Panc1 (cell line): ENCODE data around the gene MTFR1L. TPM values are rescaled to one million over a fixed set of nuclear protein-coding genes. Genes with fewer than 3 reads are reported as not detected.

Experiments
- ATAC-seq: fragments of 200-7000 bp; cut with Tn5 transposase; 2 replicates; pipeline ENCODE4 v1.9.1; 2020; ENCODE audit warnings: mild to moderate bottlenecking, moderate library complexity
- BruUV-seq: library from RNA; stranded (reverse); fragments of 400-500 nt; replicated peaks from 2 replicates; lab custom pipeline; 2021; lab: Mats Ljungman, UMichigan
- CTCF ChIA-PET: fragments of 300-600 bp; sonication (Branson Sonifier 250); formaldehyde crosslinking; loops from one replicate; lab custom pipeline; 2022; ENCODE audit warnings: antibody characterized with exemption; lab: Charles Lee
- POLR2A ChIA-PET: fragments of 300-600 bp; sonication (Branson Sonifier 250); formaldehyde crosslinking; loops from one replicate; lab custom pipeline; 2022; ENCODE audit warnings: antibody characterized with exemption; lab: Charles Lee
- DNase-seq: peaks from one replicate; pipeline ENCODE4 v3.0.0-alpha.2; 2010; ENCODE audit warnings: low read depth, low spot score
- H3K27ac ChIP-seq: 2 replicates; pipeline ENCODE4 v1.5.1; 2011; ENCODE audit warnings: mild to moderate bottlenecking, low read length, inconsistent platforms
- H3K27me3 ChIP-seq: fragments of 200-500 bp; sonication (Bioruptor generic); 2 replicates; pipeline ENCODE4 v1.6.0; 2014; ENCODE audit warnings: low read length, inconsistent platforms; ENCODE audit not compliant: control insufficient read depth, insufficient read depth
- H3K36me3 ChIP-seq: fragments of 200-500 bp; sonication (Bioruptor generic); 2 replicates; pipeline ENCODE4 v1.5.1; 2014; ENCODE audit warnings: inconsistent platforms, mild to moderate bottlenecking, low read length, moderate library complexity; ENCODE audit not compliant: control insufficient read depth, insufficient read depth
- H3K4me1 ChIP-seq: 2 replicates; pipeline ENCODE4 v1.5.1; 2011; ENCODE audit warnings: inconsistent platforms, mild to moderate bottlenecking, low read length, moderate library complexity; ENCODE audit not compliant: control insufficient read depth, insufficient read depth
- H3K4me3 ChIP-seq, 2 experiments: 2 replicates each; pipeline ENCODE4 v1.5.1; 2011 to 2012; ENCODE audit warnings: low read depth in 2 of 2, low read length in 2 of 2, mild to moderate bottlenecking in 2 of 2, inconsistent platforms in 1 of 2, moderate library complexity in 1 of 2
- H3K9me3 ChIP-seq: fragments of 200-500 bp; sonication (Bioruptor generic); 2 replicates; pipeline ENCODE4 v1.5.1; 2014; ENCODE audit warnings: low read depth, mild to moderate bottlenecking, inconsistent platforms, low read length, moderate library complexity; ENCODE audit not compliant: control insufficient read depth, insufficient read depth
- CTCF ChIP-seq: fragments of 450-650 bp; IDR thresholded peaks from 2 replicates; pipeline ENCODE4 v1.5.1; 2017; ENCODE audit warnings: mild to moderate bottlenecking
- POLR2AphosphoS5 ChIP-seq: IDR thresholded peaks from 2 replicates; pipeline ENCODE4 v1.6.1; 2012; ENCODE audit warnings: mild to moderate bottlenecking, low read depth, low read length, moderate library complexity
- REST ChIP-seq, 2 experiments: IDR thresholded peaks; 2 replicates each; pipeline ENCODE4 v1.6.1; 2011 to 2012; ENCODE audit warnings: low read depth in 2 of 2, control low read depth in 1 of 2, low read length in 1 of 2, mild to moderate bottlenecking in 1 of 2, moderate library complexity in 1 of 2; ENCODE audit not compliant: insufficient read depth in 1 of 2
- SIN3A ChIP-seq: IDR thresholded peaks from 2 replicates; pipeline ENCODE4 v1.6.1; 2012; ENCODE audit warnings: low read depth, mild to moderate bottlenecking, low read length, moderate library complexity, borderline replicate concordance; ENCODE audit not compliant: insufficient read depth
- TCF7L2 ChIP-seq: IDR thresholded peaks from 2 replicates; pipeline ENCODE4 v1.6.1; 2011; ENCODE audit warnings: mild to moderate bottlenecking, low read depth, low read length, inconsistent platforms
- in situ Hi-C: cut with HindIII; loops from 2 replicates; pipeline ENCODE4 v1.10.0; 2016; ENCODE audit warnings: low sequenced_read_pairs, low pct_unique_long_range_greater_than_20kb
- intact Hi-C: fragments of 100-400 bp; cut with micrococcal nuclease; formaldehyde crosslinking; loops from one replicate; pipeline ENCODE4 v1.10.0; 2022; ENCODE audit not compliant: unreplicated experiment
- total RNA-seq: library from RNA; stranded (reverse); gene quantifications from one replicate; pipeline ENCODE4 v1.2.1, GENCODE V29; 2021; ENCODE audit not compliant: unreplicated experiment

Gene MTFR1L
- total RNA-seq, 1 experiment from 2014 or later, result 68.5 TPM

- Histone ChIP-seq H3K27ac (no peak overlapping the region), H3K27me3 (no peaks in the 10 kb centered on the region), H3K36me3 (no peaks in the 10 kb centered on the region), H3K4me1 (no peaks in the 10 kb centered on the region), H3K9me3 (no peaks in the 10 kb centered on the region), H3K4me3 (no peak overlapping the region)
- BruUV-seq, result no TSS peak
- in situ Hi-C loops, result no loop called here
- TF ChIP-seq CTCF (no peak), POLR2AphosphoS5 (no peak), REST (IDR thresholded peaks at IDR 0.05; ENCODE audit: insufficient read depth in 1 of 2, low read depth in 2 of 2, low read length in 1 of 2) (no peak), TCF7L2 (no peak), SIN3A (no peak)
- no peak for ATAC-seq
- no peak for DNase-seq
- intact Hi-C loops, result no loop called here
- ChIA-PET CTCF (interaction anchor here (0.6 kb wide), 1 partner anchor 222 kb away, joined by 3 read pairs; no protein-coding TSS in a partner anchor), POLR2A (no interaction called here)
These were observed 25.4 kb upstream of the MTFR1L start for GRCh38 chr1:25794325-25794724.

- Histone ChIP-seq H3K27ac (no peak overlapping the region), H3K4me3 (no peak overlapping the region), H3K9me3 (no peaks in the 10 kb centered on the region), H3K36me3 (no peaks in the 10 kb centered on the region), H3K27me3 (no peaks in the 10 kb centered on the region), H3K4me1 (no peaks in the 10 kb centered on the region)
- ATAC-seq (no peak), DNase-seq (no peak)
- in situ Hi-C loops, result no loop called here
- POLR2A ChIA-PET, result no interaction called here
- intact Hi-C loops, result loop anchor here (5.0 kb wide), 1 partner anchor 173 kb away; no protein-coding TSS in a partner anchor
- CTCF ChIA-PET, result no interaction called here
- no TSS peak for BruUV-seq
- no peak for TF ChIP-seq POLR2AphosphoS5
These were observed 24.5 kb upstream of the MTFR1L start for GRCh38 chr1:25795211-25795610.

- intact Hi-C loops (loop anchor here (5.0 kb wide), 1 partner anchor 174 kb away; no protein-coding TSS in a partner anchor), in situ Hi-C loops (no loop called here)
- Histone ChIP-seq H3K27ac (no peak overlapping the region), H3K4me1 (0 out of 2 replicates have a peak, but pooled peaks cover 5% of the 10 kb centered on the region), H3K9me3 (no peaks in the 10 kb centered on the region), H3K4me3 (no peak overlapping the region), H3K27me3 (no peaks in the 10 kb centered on the region), H3K36me3 (no peaks in the 10 kb centered on the region)
- no peak for DNase-seq
- no peak for ATAC-seq
- no peak for TF ChIP-seq POLR2AphosphoS5
- TF ChIP-seq SIN3A, result no peak
- no peak for TF ChIP-seq TCF7L2
- TF ChIP-seq REST (IDR thresholded peaks at IDR 0.05; ENCODE audit: insufficient read depth in 1 of 2, low read depth in 2 of 2, low read length in 1 of 2), result no peak
- TF ChIP-seq CTCF, result no peak
- BruUV-seq, result no TSS peak
- POLR2A ChIA-PET, result no interaction called here
- CTCF ChIA-PET, result interaction anchor here (0.9 kb wide), 1 partner anchor 188 kb away, joined by 5 read pairs; no protein-coding TSS in a partner anchor
These were observed 23.6 kb upstream of the MTFR1L start for GRCh38 chr1:25795946-25796810.
